B cell (primary cell): ENCODE results near the gene B9D2. TPM values are rescaled to one million over a fixed set of nuclear protein-coding genes. Genes with fewer than 3 reads are reported as not detected.

Source experiments
- ATAC-seq: fragments of 200-7000 bp; cut with Tn5 transposase; one replicate; pipeline ENCODE4 v1.10.0; 2021; ENCODE audit warnings: low read depth, mild to moderate bottlenecking, moderate number of reproducible peaks, moderate library complexity
- CTCF ChIA-PET: fragments of 350-600 bp; sonication (Branson Sonifier 250); formaldehyde crosslinking; loops from one replicate; lab custom pipeline; 2021; ENCODE audit warnings: antibody characterized with exemption, inconsistent platforms; lab: Charles Lee
- POLR2A ChIA-PET: fragments of 350-600 bp; sonication (Branson Sonifier 250); formaldehyde crosslinking; loops from one replicate; lab custom pipeline; 2021; ENCODE audit warnings: antibody characterized with exemption; lab: Charles Lee
- DNase-seq: peaks from one replicate; pipeline ENCODE4 v3.0.0; 2013
- H2AFZ ChIP-seq: 2 replicates; pipeline ENCODE4 v1.6.1; 2012; ENCODE audit warnings: mild to moderate bottlenecking, low read depth, low read length; ENCODE audit not compliant: insufficient read depth, poor library complexity, severe bottlenecking
- H3K27ac ChIP-seq, 2 donors: 1 replicate in 1 of 2; 2 replicates in 1 of 2; pipeline ENCODE4 v1.5.1; 2012 to 2013; ENCODE audit warnings: low read length in 2 of 2, mild to moderate bottlenecking in 2 of 2, moderate library complexity in 1 of 2
- H3K27me3 ChIP-seq, 4 experiments: fragments of 200-600 bp in 1 of 4; sonication (generic) in 1 of 4; replicated peaks in 1 of 4; 1 replicate in 2 of 4; 2 replicates in 2 of 4; pipeline versions ENCODE4 v1.6.1 to v1.7.0; 2013 to 2016; ENCODE audit warnings: low read length in 3 of 4, mild to moderate bottlenecking in 2 of 4, mixed read lengths in 1 of 4, moderate library complexity in 1 of 4; ENCODE audit not compliant: insufficient read depth in 4 of 4, control insufficient read depth in 3 of 4; ENCODE audit errors: control extremely low read depth in 1 of 4
- H3K36me3 ChIP-seq, 2 experiments: replicated peaks in 1 of 2; 1 replicate in 1 of 2; 2 replicates in 1 of 2; pipeline versions ENCODE4 v1.6.1 to v1.7.1; 2013; ENCODE audit warnings: low read length in 1 of 2; ENCODE audit not compliant: insufficient read depth in 2 of 2, control insufficient read depth in 1 of 2; ENCODE audit errors: control extremely low read depth in 1 of 2, extremely low read depth in 1 of 2
- H3K4me1 ChIP-seq, 2 donors: fragments of 200-600 bp in 1 of 2; sonication (generic) in 1 of 2; 1 replicate in 1 of 2; 2 replicates in 1 of 2; pipeline versions ENCODE4 v1.5.1 to v1.6.1; 2013 to 2017; ENCODE audit warnings: low read length in 2 of 2; ENCODE audit not compliant: control insufficient read depth in 2 of 2, insufficient read depth in 2 of 2
- H3K4me2 ChIP-seq: replicated peaks from 2 replicates; pipeline ENCODE3; 2012; ENCODE audit warnings: mild to moderate bottlenecking, low read depth, low read length; ENCODE audit not compliant: poor library complexity, severe bottlenecking
- H3K4me3 ChIP-seq, 5 experiments: fragments of 200-600 bp in 1 of 5; sonication (generic) in 1 of 5; 1 replicate in 3 of 5; 2 replicates in 2 of 5; pipeline versions ENCODE4 v1.5.1 to v1.7.0; 2011 to 2016; ENCODE audit warnings: low read length in 4 of 5, mild to moderate bottlenecking in 4 of 5, low read depth in 2 of 5, control low read depth in 1 of 5, moderate library complexity in 1 of 5; ENCODE audit not compliant: insufficient read depth in 1 of 5; ENCODE audit errors: control extremely low read depth in 1 of 5, extremely low read depth in 1 of 5
- H3K79me2 ChIP-seq: fragments of 200-600 bp; sonication (generic); one replicate; pipeline ENCODE4 v1.6.0; 2016; ENCODE audit warnings: low read length; ENCODE audit not compliant: control insufficient read depth, insufficient read depth
- H3K9ac ChIP-seq: fragments of 200-600 bp; sonication (generic); 2 replicates; pipeline ENCODE4 v1.6.1; 2017; ENCODE audit warnings: mild to moderate bottlenecking, low read length, moderate library complexity
- H3K9me3 ChIP-seq, 3 donors: one replicate each; pipeline versions ENCODE4 v1.6.1 to v1.7.1; 2013; ENCODE audit warnings: low read length in 2 of 3; ENCODE audit not compliant: control insufficient read depth in 2 of 3, insufficient read depth in 1 of 3; ENCODE audit errors: control extremely low read depth in 1 of 3
- H4K20me1 ChIP-seq: 2 replicates; pipeline ENCODE4 v1.6.0; 2012; ENCODE audit warnings: mild to moderate bottlenecking, low read length; ENCODE audit not compliant: insufficient read depth, control insufficient read depth, poor library complexity, severe bottlenecking
- H3K27ac Mint-ChIP-seq: one replicate; pipeline ENCODE4 v1.8.0; 2021; ENCODE audit warnings: mixed read lengths
- H3K27me3 Mint-ChIP-seq: one replicate; pipeline ENCODE4 v1.8.0; 2021; ENCODE audit warnings: mixed read lengths
- H3K4me1 Mint-ChIP-seq: one replicate; pipeline ENCODE4 v1.8.0; 2021; ENCODE audit warnings: mixed read lengths
- H3K4me3 Mint-ChIP-seq: one replicate; pipeline ENCODE4 v1.8.0; 2021; ENCODE audit warnings: mixed read lengths
- H3K9me3 Mint-ChIP-seq: one replicate; pipeline ENCODE4 v1.8.0; 2022; ENCODE audit warnings: mixed read lengths; ENCODE audit not compliant: insufficient read depth
- CTCF ChIP-seq: fragments of 200-600 bp; IDR thresholded peaks from one replicate; pipeline ENCODE4 v1.8.0; 2022; ENCODE audit warnings: antibody characterized with exemption, mild to moderate bottlenecking
- EZH2 ChIP-seq: IDR thresholded peaks from 2 replicates; pipeline ENCODE4 v1.6.1; 2012; ENCODE audit warnings: borderline replicate concordance, low read depth, mild to moderate bottlenecking, moderate library complexity, low read length; ENCODE audit not compliant: insufficient read depth, poor library complexity, severe bottlenecking
- WGBS: methylation state at CpG from one replicate; pipeline ENCODE4 v1.1.5; 2013; ENCODE audit warnings: missing lambda C conversion rate; ENCODE audit not compliant: insufficient coverage; 5-methylcytosine and 5-hydroxymethylcytosine counted together
- intact Hi-C: fragments of 100-400 bp; cut with micrococcal nuclease; formaldehyde crosslinking; loops from one replicate; pipeline ENCODE4 v1.10.0; 2022
- polyA plus RNA-seq: library from polyadenylated mRNA; depleted of rRNA; stranded (reverse); fragments of >200 nt; gene quantifications from 2 replicates; pipeline ENCODE4 v1.2.3, GENCODE V29; 2012
- total RNA-seq, 2 donors: library from RNA; stranded (reverse); fragments of 120-200 nt in 1 of 2; gene quantifications; 1 replicate in 1 of 2; 2 replicates in 1 of 2; pipeline versions ENCODE4 v1.2.3 to v1.2.4, GENCODE V29; 2013 to 2022

B9D2 gene
- total and polyA plus RNA-seq, 2 donors (not counting 1 experiment from before 2014, with no cell fraction given) = 9.9 to 17.5 TPM

GRCh38 chr19:41356984-41357739, 6.8 kb downstream of the B9D2 start:
- TF ChIP-seq EZH2 (no peak), CTCF (no peak)
- Mint-ChIP-seq H3K9me3 (no peaks in the 10 kb centered on the region), H3K4me3 (no peak overlapping the region), H3K27me3 (no peaks in the 10 kb centered on the region), H3K4me1 (peaks cover 17% of the 10 kb centered on the region), H3K27ac (peak overlapping the region; percentile 67)
- Histone ChIP-seq H3K9ac (no peak overlapping the region), H3K9me3 (no peaks in the 10 kb centered on the region), H3K27ac (no peak overlapping the region), H3K4me1 (peaks cover 3 to 6% of the 10 kb centered on the region in 2 donors), H3K4me2 (no peak overlapping the region), H3K4me3 (no peak overlapping the region), H4K20me1 (peaks cover 15% of the 10 kb centered on the region), H3K79me2 (peaks cover 26% of the 10 kb centered on the region), H3K27me3 (no peaks in the 10 kb centered on the region), H2AFZ (no peak overlapping the region), H3K36me3 (peaks cover 0 to 3% of the 10 kb centered on the region in 2 experiments)
- ChIA-PET POLR2A (interaction anchor here (0.7 kb wide), 1 partner anchor 218 kb away, joined by 3 read pairs; no protein-coding TSS in a partner anchor), CTCF (interaction anchor here (1.1 to 7.6 kb wide), 3 partner anchors 32 to 153 kb away, joined by 3 to 130 read pairs (median 3); no protein-coding TSS in a partner anchor)
- DNase-seq (no peak), ATAC-seq (no peak)
- 77% methylated on average over 6 of the region's 11 CpGs for WGBS
- intact Hi-C loops = no loop called here

GRCh38 chr19:41355802-41356201, 8.1 kb downstream of the B9D2 start:
- H3K9me3 Mint-ChIP-seq = no peaks in the 10 kb centered on the region
- no peak for TF ChIP-seq EZH2
- no peak for TF ChIP-seq CTCF
- intact Hi-C loops = no loop called here
- Histone ChIP-seq H3K36me3 (no peaks in the 10 kb centered on the region), H3K9me3 (no peaks in the 10 kb centered on the region), H3K4me1 (peaks cover 5 to 9% of the 10 kb centered on the region in 2 donors), H3K9ac (no peak overlapping the region), H3K4me3 (no peak overlapping the region), H3K79me2 (peaks cover 34% of the 10 kb centered on the region), H2AFZ (no peak overlapping the region), H3K27ac (no peak overlapping the region), H3K27me3 (no peaks in the 10 kb centered on the region), H4K20me1 (peaks cover 28% of the 10 kb centered on the region), H3K4me2 (no peak overlapping the region)
- H3K4me1 Mint-ChIP-seq = peaks cover 25% of the 10 kb centered on the region
- DNase-seq (no peak), ATAC-seq (no peak)
- H3K27ac Mint-ChIP-seq = peak overlapping the region; percentile 83
- ChIA-PET POLR2A (interaction anchor here (1.2 kb wide), 1 partner anchor 8 kb away, joined by 4 read pairs; the partner anchor contains the start of gene B9D2), CTCF (interaction anchor here (0.6 to 7.6 kb wide), 12 partner anchors 9 to 220 kb away, joined by 3 to 130 read pairs (median 4); partner anchors contain the start of genes B9D2, CCDC97, CEACAM21 and DMAC2)
- WGBS = 92% methylated on average over 3 of the region's 3 CpGs
- no peaks in the 10 kb centered on the region for H3K27me3 Mint-ChIP-seq
- no peak overlapping the region for H3K4me3 Mint-ChIP-seq
